Body of pancreas (tissue), 4 donors: ENCODE data around the gene LHFPL4.

Experiments
- CTCF ChIP-seq, 7 experiments: fragments of 450-650 bp in 4 of 7; fragments of 200-600 bp in 3 of 7; sonication (generic) in 3 of 7; IDR thresholded peaks; one replicate each; pipeline ENCODE4 v1.5.1; 2016 to 2019; ENCODE audit warnings: antibody characterized with exemption in 7 of 7
- POLR2A ChIP-seq, 3 donors: fragments of 450-650 bp; IDR thresholded peaks; one replicate each; pipeline ENCODE4 v1.6.1; 2016; ENCODE audit warnings: antibody characterized with exemption in 3 of 3, mild to moderate bottlenecking in 2 of 3

GRCh38 chr3:9507586-9508578 is 45.7 kb downstream of the LHFPL4 start:
- TF ChIP-seq CTCF (IDR thresholded peaks at IDR 0.05) = no peak
- TF ChIP-seq POLR2A (IDR thresholded peaks at IDR 0.05) = no peak
